HS-27A (cell line): ENCODE measurements around the gene PRRT1.

ENCODE experiments used
- DNase-seq: peaks from one replicate; pipeline ENCODE4 v3.0.0-alpha.2; 2012; ENCODE audit warnings: low read depth, missing footprints

Gene PRRT1

GRCh38 chr6:32174416-32174815 is 22.7 kb upstream of the PRRT1 start:
- no peak for DNase-seq

- DNase-seq: no peak
Measured at GRCh38 chr6:32173051-32173727, 21.4 kb upstream of the PRRT1 start.

GRCh38 chr6:32171234-32171633 is 19.5 kb upstream of the PRRT1 start:
- no peak for DNase-seq

- no peak for DNase-seq
Measured at GRCh38 chr6:32170294-32170693, 18.6 kb upstream of the PRRT1 start.

- no peak for DNase-seq
Measured at GRCh38 chr6:32168807-32169591, 17.3 kb upstream of the PRRT1 start.

- no peak for DNase-seq
Measured at GRCh38 chr6:32168350-32168749, 16.6 kb upstream of the PRRT1 start.

GRCh38 chr6:32167761-32168262 is 16.1 kb upstream of the PRRT1 start:
- DNase-seq: no peak

- DNase-seq: no peak
Measured at GRCh38 chr6:32167154-32167760, 15.5 kb upstream of the PRRT1 start.

GRCh38 chr6:32166411-32167061 is 14.8 kb upstream of the PRRT1 start:
- no peak for DNase-seq

GRCh38 chr6:32164295-32164694 is 12.6 kb upstream of the PRRT1 start, which contains the start of gene EGFL8:
Gene EGFL8, plus strand, starts transcription at chr6:32164595. Its CDS starts 1,571 bp downstream, at chr6:32166166.
- DNase-seq: no peak

- no peak for DNase-seq
Measured at GRCh38 chr6:32163559-32164258, 12.0 kb upstream of the PRRT1 start.

- no peak for DNase-seq
Measured at GRCh38 chr6:32158052-32158451, 6.3 kb upstream of the PRRT1 start.

- DNase-seq: no peak
Measured at GRCh38 chr6:32156891-32157290, 5.2 kb upstream of the PRRT1 start.

GRCh38 chr6:32154514-32155161 is 2.9 kb upstream of the PRRT1 start:
- no peak for DNase-seq

GRCh38 chr6:32153564-32154513 is 2.1 kb upstream of the PRRT1 start, which contains the start of gene PPT2:
Gene PPT2, plus strand, starts transcription at chr6:32154141. Its CDS starts 454 bp downstream, at chr6:32154595.
- peak; percentile 90 for DNase-seq

- no peak for DNase-seq
Measured at GRCh38 chr6:32152769-32153563, 1.2 kb upstream of the PRRT1 start.

- DNase-seq: no peak
Measured at GRCh38 chr6:32151181-32151862, 417 bp downstream of the PRRT1 start.
